GM23338 (cell line): ENCODE data around the gene NIPBL. TPM values are rescaled to one million over a fixed set of nuclear protein-coding genes. Genes with fewer than 3 reads are reported as not detected.

Experiments used
- ATAC-seq: fragments of 200-7000 bp; cut with Tn5 transposase; 3 replicates; pipeline ENCODE4 v1.9.1; 2020
- DNase-seq: peaks from one replicate; pipeline ENCODE4 v3.0.0-alpha.2; 2015; ENCODE audit warnings: low spot score
- H2AFZ ChIP-seq: fragments of 200-600 bp; sonication (generic); 2 replicates; pipeline ENCODE4 v1.8.0; 2016; ENCODE audit warnings: antibody characterized with exemption, mild to moderate bottlenecking, moderate library complexity
- H3F3A ChIP-seq: fragments of 200-600 bp; sonication (generic); replicated peaks from 2 replicates; pipeline ENCODE4 v1.8.0; 2017; ENCODE audit warnings: antibody characterized with exemption, mixed run types, low read depth
- H3K27ac ChIP-seq: fragments of 200-600 bp; sonication (generic); 2 replicates; pipeline ENCODE4 v1.6.1; 2016; ENCODE audit warnings: low read depth
- H3K27me3 ChIP-seq: fragments of 200-600 bp; sonication (generic); 2 replicates; pipeline ENCODE4 v1.8.0; 2016; ENCODE audit warnings: mild to moderate bottlenecking, mixed run types, moderate library complexity; ENCODE audit not compliant: insufficient read depth
- H3K36me3 ChIP-seq: fragments of 200-600 bp; sonication (generic); 2 replicates; pipeline ENCODE4 v1.8.0; 2016; ENCODE audit warnings: mild to moderate bottlenecking; ENCODE audit not compliant: insufficient read depth
- H3K4me1 ChIP-seq: fragments of 200-600 bp; sonication (generic); 2 replicates; pipeline ENCODE4 v1.8.0; 2016; ENCODE audit warnings: mild to moderate bottlenecking, moderate library complexity; ENCODE audit not compliant: insufficient read depth
- H3K4me2 ChIP-seq: fragments of 200-600 bp; sonication (generic); 2 replicates; pipeline ENCODE4 v1.7.1; 2017; ENCODE audit warnings: mixed run types
- H3K4me3 ChIP-seq: fragments of 200-600 bp; sonication (generic); 2 replicates; pipeline ENCODE4 v1.6.1; 2016; ENCODE audit warnings: mixed run types
- H3K79me2 ChIP-seq: fragments of 200-600 bp; sonication (generic); replicated peaks from 2 replicates; pipeline ENCODE4 v1.8.0; 2017; ENCODE audit warnings: mild to moderate bottlenecking; ENCODE audit not compliant: insufficient read depth
- H3K9me2 ChIP-seq: fragments of 200-600 bp; sonication (generic); 2 replicates; pipeline ENCODE4 v1.8.0; 2017; ENCODE audit not compliant: insufficient read depth
- H4K20me1 ChIP-seq: fragments of 200-600 bp; sonication (generic); replicated peaks from 2 replicates; pipeline ENCODE4 v1.8.0; 2017; ENCODE audit warnings: mild to moderate bottlenecking; ENCODE audit not compliant: insufficient read depth
- H3K27ac Mint-ChIP-seq: 2 replicates; pipeline ENCODE4 v1.8.0; 2020; ENCODE audit warnings: inconsistent platforms, mild to moderate bottlenecking, moderate library complexity, mixed read lengths
- H3K27me3 Mint-ChIP-seq: 3 replicates; pipeline ENCODE4 v1.8.0; 2022; ENCODE audit warnings: low read depth, mild to moderate bottlenecking, moderate library complexity, mixed read lengths, inconsistent platforms; ENCODE audit not compliant: insufficient read depth, poor library complexity
- H3K36me3 Mint-ChIP-seq: 3 replicates; pipeline ENCODE4 v1.8.0; 2021; ENCODE audit warnings: low read depth, mild to moderate bottlenecking, inconsistent platforms, moderate library complexity, mixed read lengths
- H3K4me1 Mint-ChIP-seq: 3 replicates; pipeline ENCODE4 v1.8.0; 2020; ENCODE audit warnings: mild to moderate bottlenecking, inconsistent platforms, mixed read lengths
- H3K4me3 Mint-ChIP-seq: 3 replicates; pipeline ENCODE4 v1.8.0; 2021; ENCODE audit warnings: moderate library complexity, mild to moderate bottlenecking, inconsistent platforms, mixed read lengths
- H3K9me3 Mint-ChIP-seq: 3 replicates; pipeline ENCODE4 v1.8.0; 2020; ENCODE audit warnings: moderate library complexity, mild to moderate bottlenecking, inconsistent platforms, mixed read lengths
- CREB1 ChIP-seq: fragments of 250-450 bp; sonication (Bioruptor Pico); IDR thresholded peaks from 2 replicates; pipeline ENCODE4 v1.5.0; 2020; ENCODE audit warnings: low read depth, mild to moderate bottlenecking, moderate library complexity
- EZH2 ChIP-seq: fragments of 200-600 bp; sonication (generic); IDR thresholded peaks from one replicate; pipeline ENCODE4 v1.8.0; 2017; ENCODE audit warnings: antibody characterized with exemption, mild to moderate bottlenecking, low read depth; ENCODE audit not compliant: unreplicated experiment
- EZH2phosphoT487 ChIP-seq: fragments of 200-600 bp; sonication (generic); IDR thresholded peaks from one replicate; pipeline ENCODE4 v1.8.1; 2018; ENCODE audit warnings: antibody characterized with exemption; ENCODE audit not compliant: unreplicated experiment
- JUNB ChIP-seq: IDR thresholded peaks from one replicate; pipeline ENCODE4 v1.6.1; 2016; ENCODE audit warnings: antibody characterized with exemption; ENCODE audit not compliant: unreplicated experiment
- NANOG ChIP-seq: IDR thresholded peaks from 2 replicates; pipeline ENCODE4 v1.6.1; 2016; ENCODE audit warnings: antibody characterized with exemption, borderline replicate concordance
- POLR2AphosphoS5 ChIP-seq: IDR thresholded peaks from 2 replicates; pipeline ENCODE4 v1.6.1; 2016; ENCODE audit warnings: antibody characterized with exemption, low read depth
- STAT1 ChIP-seq: IDR thresholded peaks from one replicate; pipeline ENCODE4 v1.6.1; 2016; ENCODE audit warnings: antibody characterized with exemption; ENCODE audit not compliant: unreplicated experiment
- ZNF114 ChIP-seq: fragments of 250-450 bp; sonication (Bioruptor Pico); IDR thresholded peaks from 2 replicates; pipeline ENCODE4 v1.5.0; 2020; ENCODE audit warnings: mild to moderate bottlenecking, moderate library complexity
- polyA plus RNA-seq: library from polyadenylated mRNA; unstranded; fragments of >200 nt; fragmentation: Nextera tagmentation; extraction: Ambion mirVana; gene quantifications from 2 replicates; pipeline ENCODE4 v1.2.1, GENCODE V29; 2016
- total RNA-seq: library from RNA; depleted of rRNA; stranded (reverse); fragments of >200 nt; shearing (Covaris generic); gene quantifications from 2 replicates; pipeline ENCODE4 v1.2.3, GENCODE V29; 2014
- TF ChIP-seq, protein P1 (sequence below): IDR thresholded peaks from one replicate; pipeline ENCODE4 v1.6.1; 2018; ENCODE audit warnings: antibody characterized with exemption; ENCODE audit not compliant: unreplicated experiment
- TF ChIP-seq, protein P2 (sequence below): IDR thresholded peaks from 2 replicates; pipeline ENCODE4 v1.6.1; 2016; ENCODE audit warnings: antibody characterized with exemption
- TF ChIP-seq, protein P3 (sequence below), 2 experiments: fragments of 200-600 bp in 1 of 2; sonication (generic) in 1 of 2; conservative IDR thresholded peaks; 2 replicates each; pipeline versions ENCODE4 v1.5.1 to v1.6.1; 2016 to 2017; ENCODE audit warnings: antibody characterized with exemption in 2 of 2, low read depth in 2 of 2, mild to moderate bottlenecking in 2 of 2, moderate library complexity in 1 of 2

NIPBL gene
- total and polyA plus RNA-seq, 2 experiments from 2014 or later, result 44.2 to 51.4 TPM

DNA sequence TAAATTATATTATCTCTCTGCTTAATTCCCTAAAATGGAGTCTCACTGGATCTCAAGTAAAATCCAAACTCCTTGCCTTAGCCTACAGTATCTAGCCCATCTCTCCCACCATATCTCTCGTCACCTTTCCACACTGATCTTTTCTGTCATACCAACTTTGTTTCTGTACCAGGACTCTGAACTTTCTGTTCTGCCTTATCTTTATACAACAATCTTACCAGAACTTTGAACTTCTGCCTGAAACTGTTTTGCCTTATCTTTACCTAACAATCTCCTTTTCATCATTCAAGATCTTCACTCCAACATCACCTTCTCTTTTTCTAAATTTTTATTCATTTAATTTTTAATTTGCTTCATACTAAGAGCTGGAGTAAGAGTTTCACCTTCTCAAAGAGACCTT, 233.6 kb downstream of the NIPBL start:
- Histone ChIP-seq H2AFZ (no peak overlapping the region), H3K4me1 (no peaks in the 10 kb centered on the region), H3F3A (no peaks in the 10 kb centered on the region), H4K20me1 (no peaks in the 10 kb centered on the region), H3K36me3 (no peaks in the 10 kb centered on the region; the same call in 1 of the 2 replicates), H3K27me3 (no peaks in the 10 kb centered on the region), H3K4me3 (no peak overlapping the region), H3K27ac (no peak overlapping the region), H3K79me2 (no peaks in the 10 kb centered on the region), H3K9me2 (no peaks in the 10 kb centered on the region), H3K4me2 (no peak overlapping the region)
- Mint-ChIP-seq H3K27me3 (peaks cover 3% of the 10 kb centered on the region), H3K9me3 (no peaks in the 10 kb centered on the region), H3K4me1 (no peaks in the 10 kb centered on the region), H3K4me3 (no peak overlapping the region), H3K36me3 (peaks cover 2% of the 10 kb centered on the region; the same call in 1 of the 3 replicates), H3K27ac (no peak overlapping the region)
- DNase-seq (no peak), ATAC-seq (no peak)
- no peak for TF ChIP-seq CREB1 (CRISPR knock-in tag)
- TF ChIP-seq NANOG, result no peak
- no peak for TF ChIP-seq ZNF114 (CRISPR knock-in tag)
- TF ChIP-seq POLR2AphosphoS5, result no peak
- TF ChIP-seq EZH2phosphoT487, result no peak
- no peak for TF ChIP-seq JUNB
- TF ChIP-seq, protein P1, sequence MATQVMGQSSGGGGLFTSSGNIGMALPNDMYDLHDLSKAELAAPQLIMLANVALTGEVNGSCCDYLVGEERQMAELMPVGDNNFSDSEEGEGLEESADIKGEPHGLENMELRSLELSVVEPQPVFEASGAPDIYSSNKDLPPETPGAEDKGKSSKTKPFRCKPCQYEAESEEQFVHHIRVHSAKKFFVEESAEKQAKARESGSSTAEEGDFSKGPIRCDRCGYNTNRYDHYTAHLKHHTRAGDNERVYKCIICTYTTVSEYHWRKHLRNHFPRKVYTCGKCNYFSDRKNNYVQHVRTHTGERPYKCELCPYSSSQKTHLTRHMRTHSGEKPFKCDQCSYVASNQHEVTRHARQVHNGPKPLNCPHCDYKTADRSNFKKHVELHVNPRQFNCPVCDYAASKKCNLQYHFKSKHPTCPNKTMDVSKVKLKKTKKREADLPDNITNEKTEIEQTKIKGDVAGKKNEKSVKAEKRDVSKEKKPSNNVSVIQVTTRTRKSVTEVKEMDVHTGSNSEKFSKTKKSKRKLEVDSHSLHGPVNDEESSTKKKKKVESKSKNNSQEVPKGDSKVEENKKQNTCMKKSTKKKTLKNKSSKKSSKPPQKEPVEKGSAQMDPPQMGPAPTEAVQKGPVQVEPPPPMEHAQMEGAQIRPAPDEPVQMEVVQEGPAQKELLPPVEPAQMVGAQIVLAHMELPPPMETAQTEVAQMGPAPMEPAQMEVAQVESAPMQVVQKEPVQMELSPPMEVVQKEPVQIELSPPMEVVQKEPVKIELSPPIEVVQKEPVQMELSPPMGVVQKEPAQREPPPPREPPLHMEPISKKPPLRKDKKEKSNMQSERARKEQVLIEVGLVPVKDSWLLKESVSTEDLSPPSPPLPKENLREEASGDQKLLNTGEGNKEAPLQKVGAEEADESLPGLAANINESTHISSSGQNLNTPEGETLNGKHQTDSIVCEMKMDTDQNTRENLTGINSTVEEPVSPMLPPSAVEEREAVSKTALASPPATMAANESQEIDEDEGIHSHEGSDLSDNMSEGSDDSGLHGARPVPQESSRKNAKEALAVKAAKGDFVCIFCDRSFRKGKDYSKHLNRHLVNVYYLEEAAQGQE, result no peak
- TF ChIP-seq, protein P2, sequence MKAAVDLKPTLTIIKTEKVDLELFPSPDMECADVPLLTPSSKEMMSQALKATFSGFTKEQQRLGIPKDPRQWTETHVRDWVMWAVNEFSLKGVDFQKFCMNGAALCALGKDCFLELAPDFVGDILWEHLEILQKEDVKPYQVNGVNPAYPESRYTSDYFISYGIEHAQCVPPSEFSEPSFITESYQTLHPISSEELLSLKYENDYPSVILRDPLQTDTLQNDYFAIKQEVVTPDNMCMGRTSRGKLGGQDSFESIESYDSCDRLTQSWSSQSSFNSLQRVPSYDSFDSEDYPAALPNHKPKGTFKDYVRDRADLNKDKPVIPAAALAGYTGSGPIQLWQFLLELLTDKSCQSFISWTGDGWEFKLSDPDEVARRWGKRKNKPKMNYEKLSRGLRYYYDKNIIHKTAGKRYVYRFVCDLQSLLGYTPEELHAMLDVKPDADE, result no peak
- no peak for TF ChIP-seq EZH2
- TF ChIP-seq, protein P3, sequence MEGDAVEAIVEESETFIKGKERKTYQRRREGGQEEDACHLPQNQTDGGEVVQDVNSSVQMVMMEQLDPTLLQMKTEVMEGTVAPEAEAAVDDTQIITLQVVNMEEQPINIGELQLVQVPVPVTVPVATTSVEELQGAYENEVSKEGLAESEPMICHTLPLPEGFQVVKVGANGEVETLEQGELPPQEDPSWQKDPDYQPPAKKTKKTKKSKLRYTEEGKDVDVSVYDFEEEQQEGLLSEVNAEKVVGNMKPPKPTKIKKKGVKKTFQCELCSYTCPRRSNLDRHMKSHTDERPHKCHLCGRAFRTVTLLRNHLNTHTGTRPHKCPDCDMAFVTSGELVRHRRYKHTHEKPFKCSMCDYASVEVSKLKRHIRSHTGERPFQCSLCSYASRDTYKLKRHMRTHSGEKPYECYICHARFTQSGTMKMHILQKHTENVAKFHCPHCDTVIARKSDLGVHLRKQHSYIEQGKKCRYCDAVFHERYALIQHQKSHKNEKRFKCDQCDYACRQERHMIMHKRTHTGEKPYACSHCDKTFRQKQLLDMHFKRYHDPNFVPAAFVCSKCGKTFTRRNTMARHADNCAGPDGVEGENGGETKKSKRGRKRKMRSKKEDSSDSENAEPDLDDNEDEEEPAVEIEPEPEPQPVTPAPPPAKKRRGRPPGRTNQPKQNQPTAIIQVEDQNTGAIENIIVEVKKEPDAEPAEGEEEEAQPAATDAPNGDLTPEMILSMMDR (conservative IDR thresholded peaks at IDR 0.05; ENCODE audit: low read depth in 2 of 2), result no peak
- TF ChIP-seq STAT1, result no peak
